ENCODE measurements around the gene PRR19.
"Not testable (repeated sequence)": the region's sequence is repeated elsewhere in the genome, so short reads cannot be mapped to it uniquely, and the experiment has no call there.

Gene PRR19

GRCh38 chr19:42255766-42256745 lies 45.9 kb upstream of the PRR19 start:
- H3K4me3 ChIP-seq (ENCODE audit: low read depth, low read length) = peak overlapping the region; percentile 43
- no peak for TF ChIP-seq CTCF (IDR thresholded peaks at IDR 0.05; ENCODE audit: control insufficient read depth, extremely low read depth, insufficient read depth)
- no peak for DNase-seq (ENCODE audit: low read depth)

GRCh38 chr19:42257842-42258241 lies 44.1 kb upstream of the PRR19 start:
- H3K4me3 ChIP-seq (ENCODE audit: low read depth, low read length); DNase-seq (ENCODE audit: low read depth): not testable (repeated sequence)

- H3K4me3 ChIP-seq (ENCODE audit: low read depth, low read length) = no peak overlapping the region
- DNase-seq (ENCODE audit: low read depth) = no peak
- no peak for TF ChIP-seq CTCF (IDR thresholded peaks at IDR 0.05; ENCODE audit: control insufficient read depth, extremely low read depth, insufficient read depth)
Observed at GRCh38 chr19:42261763-42262162, 40.2 kb upstream of the PRR19 start.

GRCh38 chr19:42266105-42266504 lies 35.8 kb upstream of the PRR19 start:
- H3K4me3 ChIP-seq (ENCODE audit: low read depth, low read length); DNase-seq (ENCODE audit: low read depth): not testable (repeated sequence)

GRCh38 chr19:42266928-42267603 lies 34.9 kb upstream of the PRR19 start:
- H3K4me3 ChIP-seq (ENCODE audit: low read depth, low read length); DNase-seq (ENCODE audit: low read depth): not testable (repeated sequence)

DNA sequence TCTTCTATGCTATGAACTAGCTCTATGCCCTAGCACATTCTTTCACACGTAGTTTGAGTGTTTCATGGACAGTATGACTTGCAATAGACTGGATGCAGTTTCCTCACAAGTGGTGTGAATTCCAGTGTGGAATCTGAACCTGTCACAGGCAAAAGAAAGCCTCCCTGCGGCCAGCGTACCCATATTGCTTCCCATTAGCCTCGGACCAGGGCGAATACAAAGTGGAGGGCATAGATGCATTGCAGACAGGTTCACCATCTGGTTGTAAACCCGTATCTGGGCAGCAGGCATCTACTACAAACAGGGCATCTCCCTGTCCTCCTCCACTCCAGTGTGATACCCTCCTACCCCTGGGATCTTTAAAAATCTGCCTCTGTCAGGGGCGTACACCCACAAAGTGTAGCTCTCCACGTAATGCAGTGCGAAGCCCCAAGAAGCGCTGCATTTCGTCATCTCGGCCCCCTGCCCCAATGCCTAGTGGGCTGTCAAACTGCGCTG lies 34.2 kb upstream of the PRR19 start:
- DNase-seq (ENCODE audit: low read depth) = no peak
- no peak for TF ChIP-seq CTCF (IDR thresholded peaks at IDR 0.05; ENCODE audit: control insufficient read depth, extremely low read depth, insufficient read depth)

DNA sequence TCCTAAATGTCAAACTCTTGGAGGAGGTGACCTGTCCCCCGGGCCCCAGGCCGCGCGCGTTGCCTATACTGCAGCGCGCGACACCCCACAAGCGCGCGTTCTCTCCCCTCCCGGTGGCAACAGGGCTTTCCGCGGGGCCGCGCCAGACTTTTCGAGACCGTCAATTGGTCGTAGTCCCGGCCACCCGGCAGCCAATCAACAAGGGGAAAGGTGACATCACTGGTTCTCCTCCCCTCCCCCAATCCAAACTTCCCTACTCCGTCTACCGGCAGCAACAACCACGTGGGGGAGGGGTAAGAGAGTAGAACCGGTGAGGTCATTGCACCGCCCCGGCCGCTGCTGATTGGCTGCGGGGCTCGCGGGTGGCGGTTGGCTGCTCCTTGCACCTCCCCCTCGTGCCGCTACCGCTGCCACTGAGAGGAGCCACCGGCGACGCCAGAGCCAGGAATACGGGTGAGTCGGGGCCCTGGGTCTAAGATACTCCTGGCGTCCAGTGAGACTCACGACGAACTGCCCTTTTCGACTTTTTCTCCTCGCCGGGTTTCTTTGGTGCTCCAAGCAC lies 33.7 kb upstream of the PRR19 start:
- H3K4me3 ChIP-seq (ENCODE audit: low read depth, low read length) = peak overlapping the region; percentile 64
- DNase-seq (ENCODE audit: low read depth) = peak; percentile 91
- no peak for TF ChIP-seq CTCF (IDR thresholded peaks at IDR 0.05; ENCODE audit: control insufficient read depth, extremely low read depth, insufficient read depth)

More for the DNA sequence above, 34.2 kb upstream of the PRR19 start:
- no peak overlapping the region for H3K4me3 ChIP-seq (ENCODE audit: low read depth, low read length)

DNA sequence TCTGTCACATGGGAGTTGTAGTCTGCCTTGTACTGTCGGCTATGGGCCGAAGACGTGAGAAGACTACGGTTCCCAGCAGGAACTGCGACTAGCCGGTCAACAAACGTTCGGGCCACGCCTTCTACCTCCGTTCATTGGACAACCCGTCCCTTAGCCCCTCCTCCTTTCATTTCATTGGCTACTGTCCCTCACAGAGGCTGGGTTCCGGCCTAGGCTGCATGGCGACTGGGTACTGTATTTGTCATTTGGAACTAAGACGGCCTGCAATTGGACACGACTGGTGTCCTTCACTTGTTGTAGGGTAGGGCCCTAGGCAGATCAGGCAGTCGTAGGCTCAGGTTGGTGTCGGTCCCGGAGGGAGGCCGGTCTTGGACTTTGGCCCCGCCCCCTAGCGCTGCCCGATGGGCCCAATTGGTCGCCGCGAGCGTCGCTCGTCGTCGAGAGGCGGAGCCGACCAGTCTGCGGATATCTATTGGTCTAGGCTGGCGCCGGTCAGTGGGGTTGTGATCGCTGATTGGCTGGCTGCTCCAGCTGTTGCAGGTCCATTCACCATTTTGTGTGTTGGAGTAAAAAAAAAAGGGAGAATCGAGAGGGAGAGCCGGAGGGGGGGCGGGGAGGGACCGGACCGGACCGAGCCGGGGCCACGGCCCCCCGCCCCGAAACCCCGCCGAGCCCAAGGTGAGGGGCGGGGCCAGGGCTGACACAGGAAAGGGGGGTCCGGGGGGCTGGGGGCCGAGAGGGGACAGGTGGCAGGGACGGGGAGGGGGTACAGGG lies 33.0 kb upstream of the PRR19 start, which contains the start of gene CIC:
TSS of gene CIC (plus strand) at position 549 of the 774 bp plus-strand sequence. CDS start 2,532 bp downstream, outside the sequence.
- TF ChIP-seq CTCF (IDR thresholded peaks at IDR 0.05; ENCODE audit: control insufficient read depth, extremely low read depth, insufficient read depth) = no peak

More for the DNA sequence above, 33.0 kb upstream of the PRR19 start, which contains the start of gene CIC:
- peak; percentile 99 for DNase-seq (ENCODE audit: low read depth)
- peak within 1 kb of the TSS; percentile 64 for H3K4me3 ChIP-seq (ENCODE audit: low read depth, low read length)
